Measurements from ENCODE around the gene CLCN6. TPM values are rescaled to one million over a fixed set of nuclear protein-coding genes. Genes with fewer than 3 reads are reported as not detected.

Gene CLCN6
- total RNA-seq, 1 experiment from 2014 or later, result 14.0 TPM

DNA sequence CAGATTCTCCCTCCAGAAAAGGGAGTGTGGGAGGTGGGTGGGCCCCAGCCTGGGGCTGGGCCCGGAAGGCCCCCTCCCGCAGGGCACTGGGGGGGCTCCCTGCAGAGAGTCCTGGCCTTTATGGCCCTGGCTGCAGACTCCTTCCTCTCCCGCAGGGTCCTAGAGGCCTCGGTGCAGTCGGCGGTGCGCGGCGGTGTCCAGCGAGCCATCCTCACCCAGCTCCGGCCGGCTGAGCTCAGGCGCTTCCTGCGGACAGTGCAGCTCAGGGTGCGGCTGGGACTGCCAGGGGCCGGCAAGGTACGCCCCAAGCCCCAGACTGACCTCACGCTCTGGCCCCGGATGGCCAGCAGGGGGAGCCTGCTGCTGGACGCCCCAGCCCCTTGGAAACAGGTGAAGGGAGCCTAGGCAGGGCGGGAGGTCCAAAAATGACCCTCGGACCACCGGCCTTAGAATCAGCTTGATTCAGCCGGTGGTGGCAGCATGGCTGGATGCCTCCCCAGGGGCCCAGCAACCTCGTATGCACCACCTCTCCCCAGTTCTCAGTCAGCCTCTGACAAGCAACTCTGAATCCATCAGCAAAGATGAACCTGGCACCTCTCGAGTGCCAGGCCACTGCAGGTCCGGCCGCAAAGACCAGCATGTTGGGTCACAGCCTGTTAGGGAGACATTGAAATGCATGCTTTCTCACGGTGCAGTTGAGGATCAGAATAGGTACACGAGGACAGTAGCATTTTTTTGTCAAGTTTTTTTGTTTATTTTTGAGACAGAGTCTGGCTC is 20.8 kb upstream of the CLCN6 start:
- Histone ChIP-seq H3K4me3 (ENCODE audit: insufficient read depth, low read depth, low read length) (peak overlapping the region; percentile 22), H3K36me3 (replicated peaks; ENCODE audit: control insufficient read depth, insufficient read depth, low read length) (peaks cover 2% of the 10 kb centered on the region), H3K27me3 (ENCODE audit: control insufficient read depth, insufficient read depth, low read length) (no peaks in the 10 kb centered on the region)
- DNase-seq, result peak; percentile 97

DNA sequence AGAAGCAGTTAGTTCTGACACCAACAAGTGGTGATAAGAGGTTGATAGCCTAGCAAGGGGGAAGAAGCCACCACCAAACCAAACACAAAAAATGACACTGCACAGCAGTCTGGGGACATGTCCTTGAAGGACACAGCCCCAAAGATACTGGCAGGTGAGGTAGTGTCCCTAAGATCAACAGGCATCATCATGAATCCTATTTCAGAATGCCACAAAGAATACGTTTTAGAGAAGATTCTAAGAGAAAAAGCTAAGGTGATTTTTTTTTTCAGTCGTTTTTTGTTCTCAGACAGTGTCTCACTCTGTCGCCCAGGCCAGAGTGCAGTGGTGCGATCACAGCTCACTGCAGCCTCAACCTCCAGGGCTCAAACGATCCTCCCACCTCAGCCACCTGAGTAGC is 19.8 kb upstream of the CLCN6 start:
- Histone ChIP-seq H3K36me3 (replicated peaks; ENCODE audit: control insufficient read depth, insufficient read depth, low read length) (peaks cover 7% of the 10 kb centered on the region), H3K4me3 (ENCODE audit: insufficient read depth, low read depth, low read length) (no peak overlapping the region), H3K27me3 (ENCODE audit: control insufficient read depth, insufficient read depth, low read length) (no peaks in the 10 kb centered on the region)
- peak; percentile 6 for DNase-seq

DNA sequence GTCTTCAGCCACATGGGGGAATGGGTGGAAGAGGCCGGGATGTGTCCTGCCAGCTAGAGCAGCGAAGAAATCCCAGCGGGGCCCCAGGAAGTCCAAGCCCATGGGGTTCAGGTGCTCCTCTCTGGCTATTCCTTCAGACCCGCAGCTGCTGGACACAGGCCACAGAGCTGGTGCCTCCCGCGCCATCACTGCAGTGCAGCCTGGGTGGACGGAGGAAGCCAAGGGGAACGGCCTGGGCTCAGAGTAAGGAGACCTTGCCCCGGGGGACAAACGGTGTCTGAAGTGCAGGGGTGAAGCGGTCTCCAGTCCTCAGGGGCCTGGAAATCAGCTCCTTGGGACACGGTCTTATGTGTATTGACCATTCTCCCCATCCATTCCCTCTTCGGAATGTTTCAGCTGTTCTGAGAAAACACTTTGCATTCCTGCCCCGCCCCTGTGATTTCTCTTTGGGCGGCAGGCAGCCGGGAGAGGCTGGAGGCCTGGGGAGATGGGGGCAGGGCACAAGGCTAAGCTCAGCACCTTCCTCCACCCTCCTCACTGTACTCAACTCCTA is 18.7 kb upstream of the CLCN6 start:
- peaks cover 7% of the 10 kb centered on the region for H3K36me3 ChIP-seq (replicated peaks; ENCODE audit: control insufficient read depth, insufficient read depth, low read length)
- DNase-seq, result peak; percentile 87
- H3K27me3 ChIP-seq (ENCODE audit: control insufficient read depth, insufficient read depth, low read length), result no peaks in the 10 kb centered on the region
- no peak overlapping the region for H3K4me3 ChIP-seq (ENCODE audit: insufficient read depth, low read depth, low read length)

DNA sequence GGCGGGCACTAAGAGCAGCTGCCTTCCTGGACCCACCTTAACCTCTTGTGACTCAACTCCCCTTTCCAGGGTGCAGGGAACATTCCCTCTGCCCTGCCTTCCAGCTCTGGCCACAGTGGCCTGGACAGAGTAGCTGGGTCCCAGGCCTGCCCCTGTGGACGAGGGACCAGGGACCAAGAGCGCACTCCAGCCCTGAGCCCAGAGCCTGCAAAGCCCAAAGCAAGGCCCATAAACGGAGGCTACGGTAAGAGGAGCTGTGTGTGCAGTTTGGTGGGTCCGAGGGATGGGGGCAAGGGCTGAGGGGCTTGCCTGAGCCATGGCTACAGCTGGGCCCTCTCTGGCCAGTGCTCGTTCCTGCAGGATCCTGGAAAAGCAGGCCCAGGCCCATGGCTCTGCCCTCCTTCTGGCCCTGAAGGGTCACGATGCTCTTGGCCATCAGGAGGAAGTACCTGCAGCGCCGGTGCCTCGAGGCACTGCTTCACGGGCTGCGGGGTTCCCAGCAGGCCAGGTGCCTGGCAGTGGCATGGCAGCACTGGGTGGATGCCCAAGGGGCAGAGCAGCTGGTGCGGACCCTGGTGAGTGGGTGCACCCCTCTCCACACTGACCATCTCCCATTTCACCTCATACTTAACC is 18.1 kb upstream of the CLCN6 start:
- H3K4me3 ChIP-seq (ENCODE audit: insufficient read depth, low read depth, low read length), result no peak overlapping the region
- no peaks in the 10 kb centered on the region for H3K27me3 ChIP-seq (ENCODE audit: control insufficient read depth, insufficient read depth, low read length)
- peaks cover 7% of the 10 kb centered on the region for H3K36me3 ChIP-seq (replicated peaks; ENCODE audit: control insufficient read depth, insufficient read depth, low read length)
- DNase-seq, result peak; percentile 75

DNA sequence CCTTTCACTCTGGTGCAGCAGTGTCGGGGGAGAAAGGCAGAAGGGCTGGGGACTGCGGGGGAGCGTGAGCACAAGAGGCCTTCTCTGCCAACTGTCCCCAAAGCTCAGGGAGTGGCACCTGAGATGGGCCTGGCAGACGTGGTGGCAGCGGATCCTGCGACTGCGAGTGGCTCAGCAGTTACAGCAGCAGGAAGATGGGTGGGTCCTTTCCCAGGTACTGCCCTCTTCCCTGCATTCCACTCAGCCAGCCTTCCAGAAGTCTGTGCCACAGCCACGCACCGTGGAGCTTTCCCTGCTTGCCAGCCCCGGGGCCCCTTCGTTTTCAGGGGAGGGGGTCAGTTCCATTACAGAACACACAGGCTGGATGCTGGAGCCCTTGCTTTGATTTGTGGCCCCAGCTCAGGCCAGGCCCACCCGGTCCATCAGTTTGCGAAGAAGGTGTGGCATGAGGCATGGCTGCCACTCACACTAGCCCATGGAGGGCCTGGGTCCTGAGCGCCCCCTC is 17.4 kb upstream of the CLCN6 start:
- Histone ChIP-seq H3K27me3 (ENCODE audit: control insufficient read depth, insufficient read depth, low read length) (no peaks in the 10 kb centered on the region), H3K4me3 (ENCODE audit: insufficient read depth, low read depth, low read length) (no peak overlapping the region), H3K36me3 (replicated peaks; ENCODE audit: control insufficient read depth, insufficient read depth, low read length) (peaks cover 7% of the 10 kb centered on the region)
- peak; percentile 55 for DNase-seq

DNA sequence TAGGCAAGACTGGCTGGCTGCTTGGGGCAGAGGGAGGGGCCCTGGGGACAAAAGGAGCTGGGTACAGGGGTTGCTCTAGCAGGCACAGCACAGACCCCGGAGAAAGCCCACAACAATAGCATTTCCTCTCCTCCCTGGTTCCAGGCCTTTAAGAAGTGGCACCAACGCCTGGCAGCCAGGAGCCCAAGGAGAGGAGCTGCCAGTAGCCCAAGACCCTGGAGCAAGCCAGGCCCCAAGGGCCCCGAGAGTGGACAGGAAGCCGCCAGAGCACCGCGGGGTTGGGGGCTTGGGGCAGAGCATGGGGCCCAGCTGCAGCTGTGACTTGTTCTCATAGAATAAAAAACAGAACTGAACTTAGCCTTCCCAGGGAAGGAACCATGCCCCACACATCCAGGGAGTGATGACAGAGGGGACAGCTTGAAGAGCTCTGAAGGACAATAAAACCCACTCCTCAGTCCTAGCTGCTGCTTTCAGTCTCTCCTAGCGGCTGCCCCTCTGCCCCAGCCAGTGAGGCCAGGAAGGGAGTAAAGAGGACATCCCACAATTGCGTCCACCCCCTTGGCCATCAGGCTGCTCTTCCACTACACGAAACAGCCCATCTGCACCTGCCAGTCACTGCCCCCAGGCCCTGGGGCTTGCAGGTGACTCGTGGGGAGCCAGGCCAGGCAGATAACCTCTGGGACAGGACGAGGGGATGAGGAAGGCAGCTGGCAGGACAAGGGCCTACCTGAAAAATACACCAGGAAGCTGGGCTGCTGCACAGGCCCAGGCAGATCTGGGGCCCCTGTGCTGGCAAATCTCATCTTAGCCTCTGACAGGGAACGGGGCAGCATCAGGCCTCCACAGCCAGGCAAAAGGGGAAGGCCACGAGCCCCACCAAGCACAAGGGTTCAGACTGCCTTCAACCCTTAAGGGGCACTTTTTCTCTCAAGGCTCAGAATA is 16.6 kb upstream of the CLCN6 start:
- DNase-seq, result peak; percentile 47
- no peak overlapping the region for H3K4me3 ChIP-seq (ENCODE audit: insufficient read depth, low read depth, low read length)
- peaks cover 7% of the 10 kb centered on the region for H3K36me3 ChIP-seq (replicated peaks; ENCODE audit: control insufficient read depth, insufficient read depth, low read length)
- H3K27me3 ChIP-seq (ENCODE audit: control insufficient read depth, insufficient read depth, low read length), result no peaks in the 10 kb centered on the region

DNA sequence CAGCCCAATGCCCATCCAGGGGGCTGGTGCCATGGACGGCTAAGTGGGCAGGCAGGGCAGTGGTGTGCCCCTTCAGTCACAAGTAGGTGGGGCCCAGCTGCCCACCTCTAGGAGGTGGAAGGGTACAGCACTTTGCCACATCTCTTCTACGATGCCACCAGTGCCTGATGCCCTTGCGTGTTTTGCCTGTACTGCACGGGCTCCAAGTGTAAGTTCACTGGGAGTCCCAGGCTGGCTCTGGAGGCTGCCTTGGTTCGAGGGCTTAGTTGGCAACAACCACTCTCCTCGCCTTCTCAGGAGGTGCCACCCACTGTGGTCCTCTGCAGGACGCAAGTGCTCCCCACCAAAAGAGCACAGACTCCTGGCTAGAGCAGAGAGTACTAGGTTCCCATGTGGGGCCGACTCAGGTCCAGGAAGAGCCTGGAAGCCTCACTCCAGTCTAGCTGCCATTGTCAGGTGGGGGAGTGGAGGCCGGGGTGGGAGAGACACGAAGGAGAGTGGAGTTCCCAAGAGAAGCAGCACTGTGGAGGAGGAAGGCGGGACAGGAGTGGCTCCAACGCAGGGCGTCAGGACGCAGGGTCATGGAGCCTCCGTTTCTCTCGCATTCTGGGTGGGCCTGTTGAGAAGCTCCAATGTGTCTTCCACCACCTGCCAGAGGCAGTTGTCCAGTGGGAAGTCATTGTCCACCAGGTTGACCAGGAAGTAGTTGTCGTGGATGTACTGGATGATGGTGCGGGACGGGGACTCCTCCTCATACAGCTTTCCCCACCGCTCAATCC is 15.7 kb upstream of the CLCN6 start:
- DNase-seq, result peak; percentile 22
- Histone ChIP-seq H3K4me3 (ENCODE audit: insufficient read depth, low read depth, low read length) (no peak overlapping the region), H3K36me3 (replicated peaks; ENCODE audit: control insufficient read depth, insufficient read depth, low read length) (peaks cover 12% of the 10 kb centered on the region), H3K27me3 (ENCODE audit: control insufficient read depth, insufficient read depth, low read length) (no peaks in the 10 kb centered on the region)

- Histone ChIP-seq H3K27me3 (ENCODE audit: control insufficient read depth, insufficient read depth, low read length) (no peaks in the 10 kb centered on the region), H3K4me3 (ENCODE audit: insufficient read depth, low read depth, low read length) (no peak overlapping the region), H3K36me3 (replicated peaks; ENCODE audit: control insufficient read depth, insufficient read depth, low read length) (peaks cover 14% of the 10 kb centered on the region)
- peak; percentile 27 for DNase-seq
Measured at GRCh38 chr1:11790880-11791715, 14.9 kb upstream of the CLCN6 start.

- H3K36me3 ChIP-seq (replicated peaks; ENCODE audit: control insufficient read depth, insufficient read depth, low read length), result peaks cover 14% of the 10 kb centered on the region
Measured at GRCh38 chr1:11792106-11792505, 13.9 kb upstream of the CLCN6 start.

DNA sequence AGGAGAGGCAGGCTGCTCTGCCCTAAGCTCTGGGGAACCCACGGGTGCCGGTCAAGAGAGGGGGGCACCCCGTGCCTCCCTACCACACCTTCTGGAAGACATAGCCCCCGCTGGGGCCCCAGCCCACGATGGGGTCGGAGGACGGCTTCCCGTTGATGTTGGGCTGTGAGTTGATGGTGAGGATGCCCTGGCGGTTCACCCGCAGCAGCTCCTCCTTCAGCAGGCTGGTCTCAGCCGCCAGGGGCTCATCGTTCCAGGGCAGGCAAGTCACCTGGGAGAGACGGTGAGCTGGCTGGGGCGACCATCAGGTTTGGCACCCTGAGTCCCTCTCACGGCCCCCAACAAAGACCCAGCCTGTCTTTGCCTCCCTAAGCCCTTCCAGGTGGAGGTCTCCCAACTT is 12.2 kb upstream of the CLCN6 start:
- DNase-seq, result no peak

More at GRCh38 chr1:11792106-11792505, 13.9 kb upstream of the CLCN6 start:
- no peak for DNase-seq
- Histone ChIP-seq H3K27me3 (ENCODE audit: control insufficient read depth, insufficient read depth, low read length) (no peaks in the 10 kb centered on the region), H3K4me3 (ENCODE audit: insufficient read depth, low read depth, low read length) (no peak overlapping the region)

GRCh38 chr1:11794446-11795237 is 11.3 kb upstream of the CLCN6 start:
- no peak for DNase-seq
- H3K4me3 ChIP-seq (ENCODE audit: insufficient read depth, low read depth, low read length), result no peak overlapping the region
- H3K27me3 ChIP-seq (ENCODE audit: control insufficient read depth, insufficient read depth, low read length), result no peaks in the 10 kb centered on the region
- H3K36me3 ChIP-seq (replicated peaks; ENCODE audit: control insufficient read depth, insufficient read depth, low read length), result peaks cover 14% of the 10 kb centered on the region

More for the DNA sequence above, 12.2 kb upstream of the CLCN6 start:
- Histone ChIP-seq H3K36me3 (replicated peaks; ENCODE audit: control insufficient read depth, insufficient read depth, low read length) (peaks cover 14% of the 10 kb centered on the region), H3K27me3 (ENCODE audit: control insufficient read depth, insufficient read depth, low read length) (no peaks in the 10 kb centered on the region), H3K4me3 (ENCODE audit: insufficient read depth, low read depth, low read length) (no peak overlapping the region)

DNA sequence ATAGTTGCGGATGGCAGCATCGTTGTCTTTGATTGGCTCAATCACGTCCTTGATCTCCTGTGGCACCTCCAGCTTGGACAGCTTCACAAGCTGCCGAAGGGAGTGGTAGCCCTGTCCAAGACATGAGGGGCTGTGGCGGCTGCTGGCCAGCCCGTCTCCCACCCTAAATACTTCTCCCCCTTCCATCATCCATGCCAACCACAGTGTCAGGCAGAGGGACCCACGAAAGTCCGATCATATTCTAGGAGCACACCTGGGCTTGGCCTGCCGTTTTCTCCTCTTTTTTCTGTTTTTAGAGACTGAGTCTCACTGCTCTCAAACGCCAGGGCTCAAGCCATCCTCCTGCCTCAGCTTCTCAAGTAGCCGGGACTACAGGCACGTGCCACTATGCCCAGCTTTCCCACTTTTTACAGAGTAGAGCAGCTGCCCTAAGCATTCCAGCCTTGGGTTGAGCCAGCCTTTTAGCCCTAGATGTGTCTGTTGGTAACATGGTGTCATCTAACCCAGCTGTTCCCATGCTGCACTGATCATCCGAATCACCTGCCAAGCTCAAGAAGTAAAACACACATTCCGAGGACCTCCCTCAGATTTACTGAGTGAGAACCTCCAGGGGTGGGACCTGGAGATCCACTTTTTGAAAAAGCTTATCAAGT is 10.6 kb upstream of the CLCN6 start:
- DNase-seq, result no peak
- Histone ChIP-seq H3K36me3 (replicated peaks; ENCODE audit: control insufficient read depth, insufficient read depth, low read length) (peaks cover 14% of the 10 kb centered on the region), H3K27me3 (ENCODE audit: control insufficient read depth, insufficient read depth, low read length) (no peaks in the 10 kb centered on the region), H3K4me3 (ENCODE audit: insufficient read depth, low read depth, low read length) (no peak overlapping the region)
